Stimulated activated CD4-positive, alpha-beta T cell treated with anti-CD3 and anti-CD28 coated beads, Interleukin-12 subunit alpha, Interleukin-12 subunit beta, amount 100 ng/mL, for 24 hours (primary cell): ENCODE data around the gene WFDC12.
A peak's percentile ranks its signal among the peaks of the same experiment; 100 is the strongest.
"Not testable (repeated sequence)": the region's sequence is repeated elsewhere in the genome, so short reads cannot be mapped to it uniquely, and the experiment has no call there.

ENCODE experiments used
- DNase-seq, 2 experiments: peaks; one replicate each; pipeline ENCODE4 v3.0.0-alpha.2; 2020; ENCODE audit warnings: low read depth in 2 of 2

WFDC12 gene, protein sequence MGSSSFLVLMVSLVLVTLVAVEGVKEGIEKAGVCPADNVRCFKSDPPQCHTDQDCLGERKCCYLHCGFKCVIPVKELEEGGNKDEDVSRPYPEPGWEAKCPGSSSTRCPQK

DNA sequence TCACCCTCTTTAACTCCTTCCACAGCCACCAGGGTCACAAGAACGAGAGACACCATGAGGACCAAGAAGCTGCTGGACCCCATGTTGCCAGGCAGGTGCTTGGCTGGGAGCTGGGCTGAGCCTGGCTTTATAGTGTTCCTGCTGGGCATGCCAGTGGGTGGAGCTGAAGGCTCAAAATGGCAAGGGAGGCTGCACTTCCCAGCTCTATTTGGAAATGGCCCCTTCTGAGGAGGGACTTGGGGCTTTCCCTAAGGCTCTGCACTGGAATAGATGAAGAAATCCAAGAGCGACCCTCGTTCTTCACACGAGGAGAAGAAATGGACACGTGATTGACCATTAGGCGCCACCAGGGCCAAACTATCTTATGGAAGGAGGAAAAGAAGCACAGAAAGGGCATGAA lies at the start of gene WFDC12:
WFDC12 (minus strand) TSS at position 101 of the 400 bp plus-strand sequence; CDS start at position 83, 18 bp downstream.
- DNase-seq, result no peak

DNA sequence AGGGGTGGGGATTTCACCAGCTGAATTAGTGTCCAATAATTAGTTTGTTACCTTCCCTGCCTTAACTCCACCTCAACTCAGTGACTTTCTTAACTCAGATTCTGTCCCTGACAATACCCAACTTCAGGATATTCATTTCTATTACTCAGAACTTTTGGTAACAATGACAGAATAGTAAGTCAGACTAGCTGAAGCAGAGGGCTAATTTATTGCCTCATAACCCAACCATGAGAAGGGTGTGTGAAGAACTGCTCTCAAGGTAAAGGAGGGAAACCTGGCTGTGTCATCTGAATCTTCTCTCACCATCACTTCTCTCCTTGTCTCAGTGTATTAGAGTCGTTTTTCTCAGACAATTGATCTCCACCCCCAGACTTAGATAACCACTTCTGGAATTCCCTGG lies 49.3 kb upstream of the WFDC12 start:
- DNase-seq, result no peak

DNA sequence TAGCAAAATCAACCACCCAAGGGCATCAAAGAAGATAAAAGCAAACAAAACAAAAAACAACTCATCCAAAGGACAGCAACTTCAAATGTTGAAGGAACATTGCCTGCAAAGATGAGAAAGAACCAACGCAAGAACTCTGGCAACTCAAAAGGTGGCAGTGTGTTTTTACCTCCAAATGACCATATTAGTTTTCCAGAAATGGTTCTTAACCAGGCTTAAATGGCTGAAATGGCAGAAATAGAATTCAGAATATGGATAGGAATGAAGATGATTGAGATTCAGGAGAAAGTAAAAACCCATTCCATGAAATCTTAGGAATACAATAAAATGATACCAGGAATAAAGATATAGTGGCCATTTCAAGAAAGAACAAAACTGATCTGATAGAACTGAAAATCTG lies 40.6 kb upstream of the WFDC12 start:
- DNase-seq, result no peak

DNA sequence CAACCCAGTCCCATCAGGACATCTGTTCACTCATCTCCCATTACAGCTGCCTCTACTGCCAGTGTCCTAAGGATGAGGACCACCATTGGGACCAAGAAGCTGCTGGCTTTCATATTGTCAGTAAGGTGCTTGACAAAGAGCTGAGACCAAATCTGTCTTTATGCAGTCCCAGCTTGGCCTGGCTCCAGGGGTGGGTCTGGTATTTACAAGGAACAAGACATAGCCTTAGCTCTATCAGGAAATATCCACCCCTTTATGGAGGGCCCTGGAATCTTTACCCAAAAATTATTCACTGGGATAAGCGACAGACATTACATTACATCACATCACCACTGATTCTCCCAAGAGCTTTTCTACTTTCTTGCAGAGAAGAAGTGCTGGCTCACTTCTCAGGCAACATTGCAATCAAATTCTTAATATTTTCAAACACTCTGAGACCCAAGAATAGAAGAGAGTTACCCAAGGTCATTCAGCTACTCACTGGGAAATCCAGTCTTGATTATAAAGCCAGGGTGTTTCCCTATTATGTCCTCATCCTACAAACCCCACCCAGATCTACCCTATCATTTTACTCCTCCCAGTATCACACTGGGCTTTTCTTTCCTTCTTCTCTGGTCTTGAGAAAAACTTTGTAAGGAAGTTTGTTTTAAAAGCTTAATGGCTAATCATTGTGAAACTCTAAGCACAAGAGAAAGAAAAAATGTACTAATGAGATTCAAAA lies 39.0 kb upstream of the WFDC12 start:
- DNase-seq, result no peak

DNA sequence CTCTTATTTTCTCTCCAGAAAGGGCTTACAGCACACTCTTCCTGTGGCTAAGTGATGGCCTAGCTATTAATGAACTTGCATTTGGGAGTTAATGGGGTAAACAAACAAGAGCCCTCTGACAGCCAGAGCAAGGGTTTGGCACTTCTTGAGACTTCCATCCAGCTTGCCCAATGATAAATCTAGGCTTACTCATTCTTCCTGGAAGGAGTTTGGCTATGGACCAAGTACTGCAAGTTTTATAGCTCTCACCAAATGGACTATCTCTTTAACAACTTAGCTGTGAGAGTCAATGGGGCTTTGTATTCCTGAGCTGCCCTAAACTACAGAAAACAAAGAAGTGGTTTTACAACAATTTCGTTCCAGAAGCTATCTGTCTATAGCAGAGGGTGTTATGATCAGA lies 33.7 kb upstream of the WFDC12 start:
- no peak for DNase-seq

DNA sequence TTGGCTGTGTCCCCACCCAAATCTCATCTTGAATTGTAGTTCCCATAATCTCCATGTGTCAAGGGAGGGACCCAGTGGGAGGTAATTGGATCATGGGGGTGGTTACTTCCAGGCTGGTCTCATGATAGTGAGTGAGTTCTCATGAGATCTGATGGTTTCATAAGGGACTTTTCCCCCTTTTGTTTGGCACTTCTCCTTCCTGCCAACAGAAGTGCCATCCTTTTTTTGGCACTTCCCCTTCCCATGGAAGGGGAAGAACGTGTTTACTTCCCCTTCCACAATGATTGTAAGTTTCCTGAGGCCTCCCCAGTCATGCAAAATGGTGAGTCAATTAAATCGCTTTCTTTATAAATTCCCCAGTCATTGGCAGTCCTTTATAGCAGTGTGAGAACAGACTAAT lies 32.4 kb upstream of the WFDC12 start:
- DNase-seq, result no peak

DNA sequence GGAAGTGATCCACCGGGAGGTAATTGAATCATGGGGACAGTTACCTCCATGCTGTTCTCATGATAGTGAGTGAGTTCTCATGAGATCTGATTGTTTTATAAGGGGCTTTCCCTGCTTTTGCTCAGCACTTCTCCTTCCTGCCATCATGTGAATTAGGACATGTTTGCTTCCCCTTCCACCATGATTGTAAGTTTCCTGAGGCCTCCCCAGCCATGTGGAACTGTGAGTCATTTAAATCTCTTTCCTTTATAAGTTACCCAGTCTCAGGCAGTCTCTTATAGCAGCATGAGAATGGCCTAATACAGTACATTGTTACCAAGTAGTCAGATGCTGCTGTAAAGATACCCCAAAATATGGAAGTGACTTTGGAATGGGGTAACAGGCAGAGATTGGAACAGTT lies 30.5 kb upstream of the WFDC12 start:
- DNase-seq, result not testable (repeated sequence)

DNA sequence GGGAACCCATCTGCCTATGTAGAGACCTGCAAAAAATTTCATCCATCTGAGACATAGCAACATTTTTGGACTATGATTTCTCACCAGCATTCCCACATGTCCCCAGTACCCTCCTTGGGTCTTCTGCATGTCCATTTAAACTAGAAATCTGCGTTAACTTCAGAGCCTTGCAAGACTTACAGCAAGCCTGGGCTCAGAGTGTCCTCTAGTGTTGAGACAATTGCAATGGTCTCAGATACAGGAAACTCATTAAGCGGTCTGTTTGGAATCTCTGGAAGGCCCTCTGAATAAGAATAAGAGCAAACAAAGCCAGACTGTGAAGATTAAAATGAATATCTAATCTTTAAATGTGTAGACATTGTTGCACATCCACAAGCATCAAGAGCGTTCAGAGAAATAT lies 29.9 kb upstream of the WFDC12 start:
- DNase-seq, result no peak

DNA sequence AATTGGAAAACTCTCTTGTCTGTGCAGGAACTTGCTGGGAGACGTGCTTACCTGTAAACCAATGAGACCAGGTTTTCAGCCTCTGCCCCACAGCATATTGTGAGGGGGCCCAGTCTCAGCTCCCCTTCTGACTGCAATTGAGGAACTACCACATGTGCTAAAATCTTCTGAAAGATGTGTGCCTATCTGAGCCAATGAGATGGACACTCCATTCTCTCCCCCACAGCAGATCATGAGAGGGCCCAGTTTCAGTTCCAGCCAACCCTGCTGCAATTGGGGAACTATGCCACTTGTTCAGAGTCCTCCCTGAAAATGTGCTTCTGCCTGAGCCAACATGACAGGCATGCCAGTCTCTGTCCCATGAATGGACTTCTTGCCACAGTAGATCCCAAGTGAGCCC lies 29.5 kb upstream of the WFDC12 start:
- no peak for DNase-seq

DNA sequence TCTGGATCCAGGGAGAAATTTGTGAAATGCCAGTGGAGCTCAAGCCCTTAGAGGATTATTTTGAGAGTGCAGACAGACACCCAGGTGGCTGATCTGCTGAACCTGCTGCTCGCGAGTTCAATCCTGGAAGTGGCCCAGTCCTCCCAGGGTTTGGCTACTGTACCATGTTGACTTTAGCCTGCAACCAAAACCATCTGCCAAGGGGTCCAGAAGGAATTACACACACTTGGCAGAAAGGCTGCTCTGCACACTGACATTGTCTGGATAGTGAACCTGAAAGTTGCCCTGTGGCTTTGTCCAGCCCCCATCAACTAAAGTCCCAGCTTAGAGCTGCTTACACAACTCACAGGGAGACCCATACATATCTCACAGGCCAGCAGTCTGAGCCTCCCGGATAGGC lies 28.9 kb upstream of the WFDC12 start:
- no peak for DNase-seq

DNA sequence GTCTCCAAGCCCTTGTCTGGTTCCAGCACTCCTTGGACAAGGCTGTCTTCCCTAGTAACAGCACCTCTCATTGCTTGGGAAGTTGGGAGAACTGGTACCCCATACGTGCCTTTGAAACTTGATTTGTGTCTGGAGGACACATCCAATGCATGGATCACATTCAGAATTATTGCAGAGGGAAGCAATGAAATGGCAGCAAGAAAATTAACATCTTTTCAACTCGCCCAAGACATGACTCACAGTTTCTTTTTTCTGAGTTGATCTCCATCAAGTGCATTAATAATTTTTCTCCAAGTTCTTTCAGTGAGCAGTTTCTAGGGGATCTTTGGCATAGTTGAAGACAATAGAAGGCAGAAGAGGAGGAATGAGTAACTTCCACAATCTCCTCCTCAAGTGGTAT lies 28.1 kb upstream of the WFDC12 start:
- DNase-seq, result no peak

DNA sequence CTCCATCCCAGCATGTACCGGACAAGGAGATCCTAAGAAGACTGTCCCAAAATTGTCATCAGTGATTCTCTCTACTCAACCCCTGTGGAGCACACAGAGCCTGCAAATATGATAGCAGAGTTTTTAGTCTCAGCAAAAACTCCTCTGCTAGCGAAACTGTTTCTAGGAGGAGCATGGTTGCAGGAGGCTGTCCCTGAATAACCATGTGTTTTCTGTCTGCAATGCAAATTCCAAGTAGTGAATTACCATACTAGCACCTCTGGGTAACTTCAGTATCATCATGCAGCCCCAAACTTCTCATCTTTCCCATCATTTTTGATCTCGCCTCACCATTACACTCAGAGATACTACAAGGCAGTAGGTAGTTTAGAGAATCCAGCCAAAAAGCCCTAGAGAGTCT lies 24.8 kb upstream of the WFDC12 start:
- no peak for DNase-seq

DNA sequence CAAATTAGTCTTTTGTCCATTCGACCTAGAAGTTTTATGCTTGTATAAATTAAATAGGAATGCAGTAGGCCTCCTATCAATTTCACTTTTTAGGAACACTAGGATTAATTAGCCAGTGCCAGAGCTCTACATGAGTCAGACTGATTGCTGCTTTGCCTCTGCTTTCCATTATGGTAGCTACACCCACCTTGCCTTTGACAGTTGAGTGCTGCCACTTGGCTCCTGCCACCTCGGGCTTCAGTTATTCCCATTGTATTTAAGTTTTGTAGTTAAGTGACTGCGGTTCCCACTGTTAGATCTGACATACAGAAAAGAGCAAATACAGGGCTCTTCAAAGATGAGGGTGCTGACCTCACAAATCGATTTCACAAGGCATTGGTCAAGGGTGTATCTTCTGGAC lies 16.6 kb upstream of the WFDC12 start:
- no peak for DNase-seq

DNA sequence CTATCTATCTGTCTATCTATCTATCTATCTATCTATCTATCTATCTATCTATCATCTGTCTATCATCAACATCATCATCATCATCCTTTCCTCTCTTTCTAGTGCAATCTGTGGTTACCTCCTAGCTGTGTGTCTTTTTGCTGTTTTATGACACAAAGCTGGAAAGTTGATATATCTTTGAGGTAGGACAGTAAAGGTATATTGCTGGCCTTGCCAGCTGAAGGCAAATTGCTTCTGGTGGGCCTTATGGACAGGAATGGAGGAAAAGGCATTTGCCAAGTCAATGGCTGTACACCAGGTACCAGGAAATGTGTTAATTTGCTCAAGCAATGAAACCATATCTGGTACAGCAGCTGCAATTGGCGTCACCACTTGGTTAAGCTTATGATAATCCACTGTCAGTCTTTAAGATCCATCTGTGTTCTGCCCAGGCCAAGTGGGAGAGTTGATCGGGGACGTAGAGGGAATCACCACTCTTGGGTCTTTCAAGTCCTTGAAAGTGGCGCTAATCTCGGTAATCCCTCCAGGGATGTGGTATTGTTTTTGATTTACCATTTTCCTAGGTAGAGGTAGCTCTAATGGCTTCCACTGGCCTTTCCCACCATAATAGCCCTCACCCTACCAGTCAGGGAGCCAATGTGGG lies 15.6 kb upstream of the WFDC12 start:
- DNase-seq, result not testable (repeated sequence)

DNA sequence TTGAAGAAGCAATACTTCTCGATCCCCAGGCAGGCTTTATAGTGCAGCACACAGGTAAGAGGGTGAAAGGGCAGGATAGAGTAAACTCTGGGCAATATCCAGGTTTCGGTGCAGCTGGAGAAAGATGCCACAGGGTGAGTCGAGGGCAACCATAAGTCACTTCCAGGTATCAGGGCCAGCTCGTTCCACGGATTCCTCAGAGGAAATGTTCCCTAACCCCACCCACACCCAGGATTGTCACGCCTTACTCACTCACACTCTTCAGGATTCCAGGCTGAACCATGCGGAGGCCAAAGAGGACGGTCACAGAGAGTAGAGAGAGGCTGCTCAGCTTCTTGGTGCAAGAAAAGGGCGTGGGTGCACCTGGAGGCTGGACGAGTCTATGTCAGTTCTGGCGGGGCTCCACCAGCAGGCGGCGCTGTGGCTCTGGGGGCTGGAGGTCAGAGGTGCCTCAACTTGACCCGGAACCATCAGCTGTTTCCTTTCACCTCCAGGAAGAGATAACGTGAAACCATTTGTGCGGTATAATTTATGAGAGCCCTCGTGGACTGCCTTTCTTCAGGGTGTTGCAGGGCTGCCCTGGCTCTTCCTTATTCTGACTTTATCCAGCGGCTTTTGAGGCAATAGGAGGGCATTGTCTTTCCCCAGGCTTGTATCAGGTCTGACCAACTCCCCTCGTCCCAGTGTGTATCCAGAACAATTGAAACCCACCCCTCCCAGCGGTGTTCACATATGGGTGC lies 14.5 kb upstream of the WFDC12 start:
- DNase-seq, result peak; percentile 9 to 77

DNA sequence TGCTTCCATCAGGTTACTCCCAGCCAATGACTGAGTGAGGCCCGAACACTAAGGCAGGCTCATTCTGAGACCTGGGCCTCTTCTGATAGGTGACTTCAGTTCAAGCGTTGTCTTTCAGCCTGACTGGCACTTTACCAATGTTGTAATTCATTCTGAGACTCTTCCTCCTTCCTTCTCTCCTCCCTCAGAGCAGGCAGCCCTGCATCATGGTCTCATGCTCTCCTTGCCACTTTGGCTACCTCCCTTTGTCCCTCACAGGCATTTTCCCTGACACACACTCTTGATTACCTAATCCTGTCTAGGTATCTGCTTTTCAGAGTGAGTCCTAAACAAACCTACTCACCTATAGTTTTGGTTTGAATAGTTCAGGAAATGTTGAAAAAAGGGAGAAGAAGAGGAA lies 12.6 kb upstream of the WFDC12 start:
- no peak for DNase-seq

DNA sequence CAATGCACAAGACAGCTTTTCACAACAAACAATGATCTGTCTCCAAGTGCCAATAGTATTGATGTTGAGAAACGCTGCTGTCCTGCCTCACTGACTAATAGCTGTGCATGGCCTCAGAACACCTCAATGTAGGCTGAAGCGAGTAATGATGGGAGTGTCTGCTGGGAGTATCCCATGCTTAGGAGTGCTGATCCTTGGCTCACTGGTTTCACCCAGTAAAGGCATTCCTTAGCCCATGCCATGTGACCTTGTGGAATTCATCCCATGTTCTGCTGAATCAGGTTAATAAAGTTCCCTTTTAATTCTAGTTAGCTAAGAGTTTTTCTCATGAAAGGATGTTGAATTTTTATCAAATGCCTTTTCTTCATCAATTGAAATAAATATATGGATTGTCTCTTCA lies 3.8 kb upstream of the WFDC12 start:
- DNase-seq, result no peak

DNA sequence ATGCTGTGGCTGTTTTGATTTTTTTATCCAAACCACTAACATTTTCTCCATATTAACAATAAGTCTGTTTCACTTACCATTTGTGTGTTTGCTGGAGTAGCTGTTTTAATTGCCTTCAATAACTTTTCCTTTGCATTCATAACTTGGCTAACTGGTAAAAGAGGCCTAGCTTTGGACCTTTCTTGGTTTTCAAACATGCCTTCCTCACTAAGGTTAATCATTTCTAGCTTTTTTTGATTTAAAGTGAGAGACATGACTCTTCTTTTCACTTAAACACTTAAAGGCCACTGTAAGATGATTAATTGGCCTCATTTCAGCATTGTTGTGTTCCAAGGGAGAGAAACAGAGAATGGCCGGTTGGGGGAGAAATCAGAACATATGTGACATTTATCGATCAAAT lies 2.9 kb downstream of the WFDC12 start:
- no peak for DNase-seq

DNA sequence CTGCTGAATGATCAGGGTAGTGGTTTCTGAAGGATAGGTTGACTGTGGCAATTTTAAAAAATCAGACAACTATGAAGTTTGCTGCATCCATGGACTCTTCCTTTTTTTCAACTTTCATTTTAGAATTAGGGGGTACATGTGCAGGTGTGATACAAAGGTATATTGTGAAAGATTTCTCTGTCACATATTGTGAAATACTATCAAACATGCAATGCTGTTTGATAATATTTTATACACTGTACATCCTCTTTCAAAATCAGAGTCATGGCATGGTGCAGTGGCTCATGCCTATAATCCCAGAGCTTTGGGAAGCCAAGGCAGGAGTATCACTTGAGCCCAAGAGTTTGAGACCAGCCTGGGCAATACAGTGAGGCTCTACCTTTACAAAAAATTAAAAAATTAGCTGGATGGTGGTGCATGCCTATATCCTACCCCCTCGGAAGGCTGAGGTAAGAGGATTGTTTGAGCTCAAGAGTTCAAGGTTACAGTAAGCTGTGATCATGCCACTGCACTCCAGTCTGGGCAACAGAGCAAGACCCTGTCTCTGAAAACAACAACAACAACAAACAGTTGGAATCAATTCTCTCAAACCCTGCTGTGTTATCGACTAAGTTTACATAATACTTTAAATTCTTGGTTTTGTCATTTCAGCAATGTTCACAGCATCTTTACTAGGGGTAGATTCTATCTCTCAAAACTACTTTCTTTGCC lies 4.6 kb downstream of the WFDC12 start:
- no peak for DNase-seq

DNA sequence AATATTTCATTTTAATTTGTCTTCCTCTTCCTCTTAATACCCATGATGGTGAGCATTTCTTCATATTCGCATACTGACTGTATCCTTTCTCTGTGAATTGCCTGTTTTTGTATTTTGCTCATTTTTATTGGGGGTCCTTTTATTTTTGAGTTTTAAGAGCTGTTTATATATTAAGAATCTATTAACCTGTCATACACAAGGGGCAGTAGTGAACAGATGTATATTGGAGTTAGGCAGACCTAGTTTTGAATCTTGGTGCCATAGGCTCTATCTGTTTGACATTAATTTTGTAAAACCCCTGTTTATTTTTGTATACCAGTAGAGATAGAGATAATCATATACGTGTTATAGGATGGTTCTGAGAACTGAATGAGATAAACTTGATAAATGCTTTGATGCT lies 6.2 kb downstream of the WFDC12 start:
- no peak for DNase-seq

DNA sequence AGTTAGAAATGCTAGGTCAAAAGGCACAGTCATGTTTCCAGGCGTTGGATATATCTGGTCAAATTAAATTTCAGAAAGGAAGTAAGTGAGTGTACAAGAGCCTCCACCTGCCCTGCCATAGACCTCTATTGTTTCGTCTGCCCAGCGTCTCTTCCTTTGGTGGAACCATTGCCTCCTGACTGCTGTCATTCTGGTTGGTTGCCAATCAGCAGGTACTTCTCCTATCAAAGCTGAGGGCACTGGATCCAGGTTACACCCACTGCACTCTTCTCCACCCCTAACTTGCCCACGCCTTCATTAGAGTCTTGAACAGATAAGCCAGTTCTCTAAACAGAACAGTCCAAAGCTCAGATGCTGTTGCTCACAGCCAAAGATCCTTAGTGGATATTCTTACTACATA lies 6.7 kb downstream of the WFDC12 start:
- DNase-seq, result no peak

DNA sequence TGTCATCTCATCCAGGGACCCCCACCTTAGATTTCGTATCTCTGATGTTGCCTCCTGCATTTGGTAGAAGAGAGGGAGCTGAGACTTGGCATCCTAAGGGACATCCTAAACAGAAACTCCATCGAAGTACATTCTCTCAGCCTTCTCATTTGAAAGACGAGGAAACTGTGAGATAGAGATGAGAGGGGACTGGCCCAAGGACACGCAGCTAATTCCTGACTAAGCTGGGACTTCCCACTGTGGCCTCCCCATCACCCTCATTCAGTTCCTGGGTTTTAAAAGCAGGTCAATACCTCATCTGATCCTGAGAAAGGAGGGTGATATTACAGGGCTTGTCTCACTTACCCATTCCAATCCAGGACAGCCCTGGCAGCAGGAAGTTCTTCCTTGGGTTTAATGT lies 8.4 kb downstream of the WFDC12 start:
- DNase-seq, result no peak
